AG10803 (cell line): ENCODE results near the gene SUPT3H.

ENCODE experiments used
- DNase-seq: peaks from one replicate; pipeline ENCODE4 v3.0.0; 2010; ENCODE audit warnings: low read depth
- H3K4me3 ChIP-seq: 2 replicates; pipeline ENCODE4 v1.5.1; 2011; ENCODE audit warnings: mild to moderate bottlenecking, low read length, control low read depth
- TF ChIP-seq, protein P1 (sequence below): conservative IDR thresholded peaks from 2 replicates; pipeline ENCODE4 v1.5.1; 2011; ENCODE audit warnings: mild to moderate bottlenecking, low read length, control low read depth, inconsistent platforms

The SUPT3H gene

DNA sequence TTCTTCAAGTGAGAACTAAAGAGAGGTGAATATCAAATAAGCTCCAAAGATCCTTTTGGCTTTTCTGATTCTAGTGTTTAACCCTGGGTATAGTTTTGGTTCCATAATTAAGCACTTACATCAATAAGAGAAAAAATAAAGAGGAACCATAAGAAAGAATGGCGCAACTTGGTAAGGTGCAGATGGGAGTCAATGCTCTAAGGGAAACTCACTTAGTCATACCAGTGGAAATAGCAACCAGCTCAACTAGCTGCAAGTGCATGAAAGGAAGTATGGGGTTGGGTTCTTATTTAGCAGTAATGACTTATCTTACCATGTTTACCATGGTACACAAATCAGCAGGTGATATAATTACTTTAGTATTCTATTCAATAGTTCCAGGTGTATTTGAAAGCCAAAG, 346.1 kb downstream of the SUPT3H start:
- TF ChIP-seq, protein P1, sequence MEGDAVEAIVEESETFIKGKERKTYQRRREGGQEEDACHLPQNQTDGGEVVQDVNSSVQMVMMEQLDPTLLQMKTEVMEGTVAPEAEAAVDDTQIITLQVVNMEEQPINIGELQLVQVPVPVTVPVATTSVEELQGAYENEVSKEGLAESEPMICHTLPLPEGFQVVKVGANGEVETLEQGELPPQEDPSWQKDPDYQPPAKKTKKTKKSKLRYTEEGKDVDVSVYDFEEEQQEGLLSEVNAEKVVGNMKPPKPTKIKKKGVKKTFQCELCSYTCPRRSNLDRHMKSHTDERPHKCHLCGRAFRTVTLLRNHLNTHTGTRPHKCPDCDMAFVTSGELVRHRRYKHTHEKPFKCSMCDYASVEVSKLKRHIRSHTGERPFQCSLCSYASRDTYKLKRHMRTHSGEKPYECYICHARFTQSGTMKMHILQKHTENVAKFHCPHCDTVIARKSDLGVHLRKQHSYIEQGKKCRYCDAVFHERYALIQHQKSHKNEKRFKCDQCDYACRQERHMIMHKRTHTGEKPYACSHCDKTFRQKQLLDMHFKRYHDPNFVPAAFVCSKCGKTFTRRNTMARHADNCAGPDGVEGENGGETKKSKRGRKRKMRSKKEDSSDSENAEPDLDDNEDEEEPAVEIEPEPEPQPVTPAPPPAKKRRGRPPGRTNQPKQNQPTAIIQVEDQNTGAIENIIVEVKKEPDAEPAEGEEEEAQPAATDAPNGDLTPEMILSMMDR: no peak
- no peak for DNase-seq
- no peak overlapping the region for H3K4me3 ChIP-seq

DNA sequence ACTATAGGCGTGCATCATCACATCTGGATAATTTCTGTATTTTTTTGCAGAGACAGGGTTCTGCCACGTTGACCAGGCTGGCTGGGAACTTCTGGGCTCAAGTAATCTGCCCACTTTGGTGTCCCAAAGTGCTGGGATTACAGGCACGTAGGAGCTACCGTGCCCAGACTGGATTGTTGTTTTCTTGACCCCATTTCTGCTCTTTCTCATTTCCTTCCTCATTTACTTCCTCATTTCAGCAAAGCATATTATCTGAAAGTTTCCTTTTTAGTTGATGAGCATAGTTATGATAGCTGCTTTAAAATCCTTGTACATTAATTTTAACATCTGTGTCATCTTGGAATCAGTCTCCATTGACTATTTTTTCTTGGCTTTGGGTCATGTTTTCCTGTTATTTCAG, 350.6 kb downstream of the SUPT3H start:
- no peak overlapping the region for H3K4me3 ChIP-seq
- TF ChIP-seq, protein P1: no peak
- DNase-seq: no peak

DNA sequence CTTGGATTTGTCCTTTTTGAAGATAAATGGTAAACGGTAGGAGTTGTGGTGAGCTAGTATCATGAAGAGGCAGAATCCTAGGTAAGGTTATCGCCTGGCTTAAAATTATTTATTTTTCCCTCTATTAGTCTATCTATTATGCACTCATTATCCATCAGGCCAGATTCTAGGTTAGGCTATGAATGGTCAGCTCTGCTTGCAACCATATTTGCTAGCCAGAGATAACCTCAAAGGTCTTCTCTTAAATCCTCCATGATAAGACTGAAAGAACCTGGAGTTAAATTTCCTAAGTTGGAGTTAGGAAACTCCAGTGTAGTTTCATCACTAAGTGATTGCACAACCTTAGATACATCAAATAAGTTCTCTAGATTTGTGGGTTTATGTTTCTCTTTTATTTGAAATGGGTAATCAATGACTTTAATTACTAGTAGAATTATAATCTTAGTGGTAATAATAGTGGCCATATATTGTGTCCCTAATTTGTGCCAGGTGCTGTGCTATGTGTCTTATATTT, 351.7 kb downstream of the SUPT3H start:
- peak; percentile 36 for DNase-seq
- no peak overlapping the region for H3K4me3 ChIP-seq

DNA sequence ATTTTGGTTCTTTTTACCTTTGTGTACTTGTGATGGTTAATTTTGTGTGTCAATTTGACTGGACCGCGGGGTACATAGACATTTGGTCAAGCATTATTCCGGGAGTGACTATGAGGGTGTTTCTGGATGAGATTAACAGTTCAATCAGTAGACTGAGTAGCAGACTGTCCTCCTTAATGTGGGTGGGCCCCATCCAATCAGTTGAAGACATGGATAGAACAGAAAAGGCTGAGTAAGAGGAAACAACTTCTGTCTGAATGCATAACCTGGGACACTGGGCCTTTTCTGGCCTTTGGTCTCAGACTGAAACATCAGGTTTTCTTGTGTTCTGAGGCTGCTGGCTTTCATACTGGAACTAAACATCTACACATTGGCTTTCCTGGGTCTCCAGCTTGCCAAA, 353.1 kb downstream of the SUPT3H start:
- no peak overlapping the region for H3K4me3 ChIP-seq
- DNase-seq: no peak
- TF ChIP-seq, protein P1: no peak

More for the DNA sequence above, 351.7 kb downstream of the SUPT3H start:
- TF ChIP-seq, protein P1: no peak

DNA sequence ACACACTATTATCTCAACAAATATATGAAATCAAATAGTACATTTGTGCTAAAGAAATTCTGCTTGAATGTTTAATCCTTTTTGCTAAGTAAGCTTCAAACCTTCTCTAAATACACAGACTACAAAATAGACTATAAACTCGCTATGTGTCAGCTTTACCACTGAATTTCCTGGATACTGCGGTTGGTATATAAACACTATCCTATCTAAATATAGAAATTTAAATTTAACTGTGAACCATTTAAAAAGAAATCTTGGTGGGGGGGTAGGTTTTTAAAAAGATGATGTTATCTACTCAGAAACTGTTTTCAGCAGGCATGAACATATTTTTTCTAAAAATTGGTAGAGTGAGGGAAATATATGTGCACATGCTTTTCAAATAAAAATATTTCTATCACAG, 356.1 kb downstream of the SUPT3H start:
- TF ChIP-seq, protein P1: no peak
- DNase-seq: peak; percentile 14
- H3K4me3 ChIP-seq: no peak overlapping the region

DNA sequence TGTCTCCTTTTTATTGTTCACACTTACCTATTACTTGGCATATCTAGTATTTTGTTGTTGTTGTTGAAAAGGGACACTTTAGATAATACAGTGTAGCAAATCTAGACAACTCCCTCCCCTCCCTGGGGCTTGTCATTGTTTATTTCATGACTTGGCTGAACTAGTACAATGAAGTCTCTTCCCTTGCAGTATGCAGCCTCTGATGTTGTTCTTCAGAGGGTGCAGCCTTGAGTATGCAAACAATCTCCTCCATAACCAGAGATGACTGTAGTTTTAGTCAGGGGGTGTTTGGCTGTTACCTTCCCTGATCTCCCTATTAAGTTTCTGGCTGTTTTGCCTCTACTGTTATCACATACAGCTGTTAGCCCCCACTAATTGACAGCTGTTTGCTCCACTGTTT, 365.0 kb downstream of the SUPT3H start:
- no peak for DNase-seq
- H3K4me3 ChIP-seq: no peak overlapping the region
- TF ChIP-seq, protein P1: no peak

DNA sequence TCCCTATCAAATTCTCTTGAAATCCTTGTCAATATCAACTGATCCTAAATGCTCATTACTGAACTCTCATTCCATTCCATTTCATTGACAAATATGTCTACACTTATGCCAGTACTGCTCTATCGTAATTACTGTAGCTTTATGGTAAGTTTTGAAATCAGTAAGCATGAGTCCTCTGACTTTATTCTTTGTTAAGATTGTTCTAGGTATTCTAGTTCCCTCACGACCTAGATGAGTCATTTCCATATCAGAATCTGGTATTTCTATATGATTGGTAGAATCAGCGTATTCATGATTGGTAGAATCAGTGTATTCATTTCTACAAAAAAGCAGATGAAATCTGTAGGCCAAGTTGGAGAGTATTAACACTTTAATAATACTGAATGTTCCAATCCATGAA, 368.2 kb downstream of the SUPT3H start:
- DNase-seq: no peak
- H3K4me3 ChIP-seq: no peak overlapping the region
- TF ChIP-seq, protein P1: no peak
